Fibroblast of skin of right quadriceps (primary cell): ENCODE results near the gene SETBP1.
A peak's percentile ranks its signal among the peaks of the same experiment; 100 is the strongest.

Experiments used
- DNase-seq: peaks from one replicate; pipeline ENCODE4 v3.0.0-alpha.2; 2013

SETBP1 gene

DNA sequence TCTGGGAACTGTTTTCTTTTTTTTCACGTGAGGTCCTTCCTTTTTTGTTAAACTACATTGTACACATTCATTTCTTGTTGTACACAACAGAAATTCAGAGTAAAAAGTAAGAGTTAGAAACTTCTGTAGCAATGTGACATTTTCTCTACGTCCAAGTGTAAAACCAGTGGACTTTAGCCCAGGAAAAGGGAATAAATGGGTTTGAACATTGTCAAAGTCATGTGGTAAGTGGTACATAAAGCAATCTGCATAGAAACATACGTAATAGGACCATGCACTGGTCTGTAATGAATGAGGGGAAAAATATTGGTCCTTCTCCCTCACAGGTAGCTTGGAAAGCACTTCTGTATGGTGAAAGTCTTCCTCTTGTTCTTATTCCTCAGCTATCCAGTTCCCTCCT, 421.4 kb downstream of the SETBP1 start:
- DNase-seq = no peak

DNA sequence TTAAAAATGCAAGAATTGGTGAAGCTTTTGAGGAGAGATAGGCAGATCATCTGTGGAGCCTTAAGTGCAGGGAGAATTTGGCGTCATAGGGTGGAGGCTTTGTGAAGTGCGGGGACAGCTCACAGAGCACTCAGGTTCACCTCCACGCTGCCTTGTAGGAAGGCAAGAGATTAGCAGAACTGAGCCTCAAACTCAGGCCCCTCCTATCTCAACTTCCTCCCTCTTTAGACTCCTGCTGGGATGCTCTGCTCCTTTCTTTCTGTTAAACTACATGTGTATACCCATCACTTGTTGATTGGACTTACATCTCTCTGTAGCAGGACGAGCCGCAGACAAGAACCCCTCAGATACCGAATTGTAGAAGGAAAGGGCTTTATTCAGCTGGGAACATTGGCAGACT, 422.2 kb downstream of the SETBP1 start:
- DNase-seq = no peak

DNA sequence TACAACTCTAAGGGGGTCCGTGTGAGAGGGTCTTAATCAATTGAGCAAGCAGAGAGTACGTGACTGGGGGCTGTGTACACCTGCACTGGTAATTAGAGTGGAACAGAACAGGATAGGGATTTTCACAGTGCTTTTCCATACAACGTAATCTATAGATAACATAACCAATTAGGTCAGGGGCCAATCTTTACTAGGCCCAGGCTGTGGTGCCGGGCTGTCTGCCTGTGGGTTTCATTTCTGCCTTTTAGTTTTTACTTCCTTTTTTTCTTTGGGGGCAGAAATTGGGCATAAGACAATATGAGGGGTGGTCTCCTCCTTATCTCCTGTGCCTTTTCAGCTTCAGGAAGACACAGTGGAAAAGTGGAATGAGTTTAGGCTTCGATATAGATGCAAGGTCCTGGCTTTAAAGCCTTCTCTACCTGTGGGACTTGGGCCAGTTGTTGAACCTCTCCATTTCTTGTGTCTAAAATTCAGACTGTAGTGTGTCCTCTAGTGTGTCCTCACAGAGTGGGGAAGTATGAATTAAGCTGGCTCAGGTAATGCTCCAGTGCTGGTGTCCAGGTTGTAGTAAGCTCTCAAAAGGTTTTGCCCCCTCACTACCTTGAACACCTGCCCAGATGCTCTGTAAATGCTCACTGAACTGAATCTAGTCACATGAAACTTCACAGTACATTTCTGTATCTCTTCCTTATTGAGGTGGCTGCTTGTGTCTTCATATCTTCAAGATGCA, 422.8 kb downstream of the SETBP1 start:
- no peak for DNase-seq

DNA sequence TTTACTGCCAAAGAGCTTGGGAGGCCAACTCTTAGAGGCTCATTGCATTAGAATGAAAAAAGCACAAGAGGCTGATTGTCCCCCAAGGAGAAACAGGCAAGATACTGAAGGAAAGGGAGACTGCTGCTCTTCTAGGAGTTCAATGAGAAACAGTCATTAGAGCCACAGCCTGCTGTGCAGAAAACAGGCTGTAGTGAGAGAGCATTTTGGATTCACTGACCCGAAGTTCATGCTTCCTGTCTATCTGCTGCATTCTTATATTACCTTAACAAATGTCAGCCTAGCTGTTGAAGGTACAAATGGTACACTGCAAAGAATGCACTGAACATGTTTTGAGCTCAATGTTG, 423.3 kb downstream of the SETBP1 start:
- DNase-seq = no peak

DNA sequence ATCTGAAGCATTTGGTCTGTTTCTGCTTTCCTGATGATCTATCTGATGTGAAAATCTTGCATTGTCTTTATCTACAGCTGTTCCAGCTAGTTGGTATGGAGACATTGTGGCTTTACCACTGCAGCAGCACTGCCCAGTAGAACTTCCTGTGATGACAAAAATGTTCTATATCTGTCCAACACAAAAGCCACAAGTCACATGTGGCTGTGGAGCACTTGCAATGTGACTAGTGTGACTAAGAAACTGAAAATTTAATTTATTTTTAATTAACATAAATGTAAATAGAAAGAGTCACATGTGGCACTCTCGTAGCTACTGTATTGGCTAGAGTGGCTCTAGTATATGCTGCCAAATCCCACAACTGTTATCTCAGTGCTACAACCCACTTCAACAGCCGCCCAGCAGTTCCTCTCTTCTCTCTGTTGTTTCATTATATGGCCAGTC, 425.7 kb downstream of the SETBP1 start:
- peak; percentile 73 for DNase-seq

DNA sequence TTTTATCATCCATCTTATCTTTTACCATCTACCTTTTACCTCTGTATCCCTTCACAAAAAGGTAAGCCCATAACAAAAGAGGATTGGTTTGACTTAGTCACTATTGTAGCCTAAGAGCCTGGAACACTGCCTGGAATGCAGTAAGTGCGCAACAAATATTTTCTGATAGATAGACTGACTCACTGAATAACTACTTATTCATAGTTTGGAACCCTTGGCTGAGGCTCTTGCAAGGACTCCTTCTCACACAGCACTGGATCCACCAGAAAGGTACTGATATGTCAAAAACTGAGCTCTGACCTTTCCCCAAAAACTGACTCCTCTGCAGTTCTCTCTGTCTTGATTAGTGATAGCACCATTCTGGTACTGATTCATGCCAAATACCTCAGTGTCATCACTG, 426.7 kb downstream of the SETBP1 start:
- DNase-seq = peak; percentile 63

DNA sequence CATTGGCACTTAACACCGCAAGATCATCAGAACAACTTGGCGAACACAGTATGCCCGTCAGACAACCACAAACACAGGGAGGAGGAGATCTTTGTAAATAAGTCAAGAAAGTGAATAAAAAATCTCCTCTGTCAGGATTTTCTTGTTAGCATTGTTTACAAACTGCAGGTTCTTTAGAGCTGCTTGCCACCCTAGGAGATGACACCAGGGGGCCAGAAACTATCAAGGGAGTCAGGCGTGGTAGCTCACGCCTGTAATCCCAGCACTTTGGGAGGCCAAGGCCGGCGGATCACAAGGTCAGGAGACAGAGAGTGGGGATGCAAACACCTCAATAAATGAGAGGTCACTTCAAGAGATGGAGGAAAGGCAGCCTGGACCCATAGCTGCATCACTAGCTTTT, 428.1 kb downstream of the SETBP1 start:
- no peak for DNase-seq

DNA sequence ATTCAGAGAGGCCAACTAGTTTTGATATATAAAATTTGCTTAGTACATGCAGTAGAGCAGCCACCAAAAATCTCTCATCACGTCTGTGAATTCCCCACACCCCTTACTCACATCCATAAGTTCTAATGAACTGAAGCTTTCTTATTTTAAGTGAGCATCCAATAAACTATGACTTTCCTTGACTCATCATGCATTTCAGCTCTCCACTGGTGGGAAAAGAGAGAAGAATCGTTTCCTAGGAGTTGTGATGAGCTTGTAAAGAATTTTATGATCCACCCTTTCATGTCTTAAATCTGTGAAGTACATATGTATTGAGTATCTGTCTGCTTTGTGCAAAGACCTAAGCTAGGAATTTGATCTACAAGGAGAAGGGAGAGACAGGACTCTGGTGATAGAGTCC, 428.6 kb downstream of the SETBP1 start:
- DNase-seq = no peak

DNA sequence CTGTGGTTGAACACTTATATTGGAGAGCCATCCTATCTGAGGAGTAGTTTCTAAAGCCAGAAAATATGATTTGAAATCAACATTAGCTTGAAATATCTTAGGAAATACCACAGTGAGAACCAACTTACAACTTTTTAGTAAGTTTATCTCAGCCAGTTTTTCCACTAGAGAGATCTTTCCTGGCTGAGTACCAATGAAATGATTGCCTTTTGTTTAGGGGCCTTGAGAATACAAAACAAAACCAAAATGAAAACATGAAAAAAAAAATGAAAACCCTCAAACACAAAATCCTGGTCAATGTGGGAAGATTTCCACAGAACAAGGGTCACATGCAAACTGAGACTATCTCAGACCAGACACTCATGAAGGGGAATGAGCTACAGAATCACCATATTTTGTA, 429.0 kb downstream of the SETBP1 start:
- no peak for DNase-seq

DNA sequence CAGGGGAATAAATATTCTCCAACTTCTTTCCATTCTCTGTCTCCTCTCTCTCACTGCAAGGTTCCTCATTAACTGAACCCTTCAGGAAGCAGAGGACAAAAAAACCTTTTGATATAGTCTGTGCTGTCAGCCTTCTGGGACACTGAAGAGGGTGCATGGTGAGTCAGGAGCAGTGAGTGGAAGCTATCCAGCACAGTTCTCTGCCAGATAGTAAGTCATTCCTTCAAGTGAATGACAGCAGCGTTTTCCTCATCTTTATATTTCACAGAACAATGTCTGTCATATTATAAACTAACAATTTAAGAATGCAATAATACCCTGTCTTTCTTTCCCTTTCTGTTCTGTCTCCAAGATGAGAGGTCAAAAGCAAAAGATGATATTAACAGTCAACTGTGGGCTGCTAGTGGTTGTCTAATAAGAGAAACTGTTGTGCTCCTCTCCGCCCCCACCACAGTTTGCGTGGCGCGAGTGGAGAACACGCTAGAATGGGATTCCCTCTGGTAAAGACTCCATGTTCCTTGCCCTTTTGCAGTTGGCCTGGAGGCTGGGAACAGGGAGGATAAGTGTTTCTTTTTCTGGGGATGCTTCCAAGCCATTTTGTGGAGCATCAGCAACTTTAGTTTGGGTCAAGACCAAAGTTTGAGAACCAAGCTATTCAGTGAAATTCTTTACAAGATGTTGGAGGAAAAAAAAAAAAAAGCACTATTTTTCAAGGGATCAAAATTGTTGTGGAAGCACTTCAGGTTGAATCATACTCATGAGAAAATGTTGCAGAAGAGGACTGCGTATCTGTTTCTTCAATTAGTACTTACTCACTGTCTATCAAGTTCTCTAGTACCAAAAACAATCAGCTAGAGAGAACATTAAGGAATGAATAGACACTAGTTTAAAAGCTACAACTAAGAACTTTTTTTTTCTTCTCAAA, 430.2 kb downstream of the SETBP1 start:
- peak; percentile 33 for DNase-seq

DNA sequence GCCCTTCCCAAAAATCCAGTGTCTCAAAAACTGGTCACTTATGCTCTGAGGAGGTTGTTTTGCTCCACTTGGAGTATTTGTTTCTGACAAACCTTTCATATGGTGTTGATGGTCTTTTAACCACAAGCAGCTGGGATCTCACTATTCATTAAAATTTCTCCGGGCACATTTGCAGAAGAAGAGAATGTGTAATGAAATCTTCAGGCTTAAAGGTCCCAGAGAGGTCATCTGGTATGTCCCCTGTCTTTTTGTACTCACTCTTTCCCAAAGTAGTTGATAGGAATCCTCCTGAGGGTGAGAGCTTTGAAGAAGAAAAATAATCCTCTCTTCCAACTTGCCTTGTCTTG, 430.8 kb downstream of the SETBP1 start:
- no peak for DNase-seq

DNA sequence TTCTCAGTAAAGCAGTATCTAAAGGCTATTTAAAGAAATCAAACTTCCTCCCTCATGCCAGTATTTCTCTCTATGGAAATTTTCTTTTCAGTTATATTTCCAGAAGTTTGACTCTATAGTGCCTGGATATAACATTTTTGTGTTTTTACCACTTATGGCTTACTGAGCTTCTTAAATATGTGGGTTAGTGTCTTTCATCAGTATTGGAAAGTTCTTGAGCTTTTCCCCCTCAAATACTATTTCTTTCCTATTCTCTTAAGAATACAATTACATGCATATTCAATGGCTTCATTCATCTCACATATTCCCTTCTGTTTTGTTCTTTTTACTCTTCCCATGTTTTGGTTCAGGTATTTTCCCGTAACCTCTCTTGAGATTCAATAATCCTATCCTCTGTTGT, 432.0 kb downstream of the SETBP1 start:
- DNase-seq = no peak

DNA sequence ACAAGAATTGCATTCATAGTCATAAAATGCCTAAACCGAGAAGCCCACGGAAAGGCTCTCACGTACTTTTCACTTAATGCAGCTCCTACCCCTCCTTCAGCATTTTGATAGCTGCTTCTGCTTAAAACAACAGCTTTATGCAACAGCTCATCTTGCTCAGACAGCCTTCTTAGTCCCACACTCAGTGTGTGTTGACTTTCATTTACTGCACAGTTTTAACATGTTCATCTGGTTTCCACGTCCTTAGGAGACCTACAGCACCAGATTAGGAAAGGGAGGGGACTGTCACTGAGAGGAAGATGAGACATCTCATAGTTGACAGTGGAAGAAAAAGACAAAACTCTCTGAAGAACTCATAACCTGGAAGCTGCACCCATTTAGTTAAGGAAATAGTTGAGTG, 435.4 kb downstream of the SETBP1 start:
- no peak for DNase-seq
